ENCODE data around the gene DENND10.

Gene DENND10

DNA sequence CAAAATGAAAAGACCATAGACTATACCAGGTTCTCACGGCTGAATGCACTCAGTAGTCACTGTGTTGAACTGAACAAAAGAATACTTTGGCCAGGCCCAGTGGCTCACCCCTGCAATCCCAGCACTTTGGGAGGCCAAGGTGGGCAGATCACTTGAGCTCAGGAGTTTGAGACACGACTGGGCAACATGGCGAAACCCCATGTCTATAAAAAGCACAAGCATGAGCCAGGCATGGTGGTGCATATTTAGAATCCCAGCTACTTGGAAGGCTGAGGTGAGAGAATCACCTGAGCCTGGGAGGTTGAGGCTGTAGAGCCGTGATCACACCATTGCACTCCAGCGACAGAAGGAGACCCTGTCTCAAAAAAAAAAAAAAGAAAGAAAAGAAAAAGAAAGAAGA, 49.1 kb downstream of the DENND10 start:
- no peak overlapping the region for H3K9ac ChIP-seq (ENCODE audit: low read length)
- H3K4me2 ChIP-seq (ENCODE audit: low read depth, low read length) = no peak overlapping the region
- no peaks in the 10 kb centered on the region for H3K4me1 ChIP-seq (ENCODE audit: low read length)
- DNase-seq = no peak
- TF ChIP-seq EZH2phosphoT487 (IDR thresholded peaks at IDR 0.05; ENCODE audit: low read length) (no peak), EZH2 (optimal IDR thresholded peaks at IDR 0.05; ENCODE audit: low read depth, low read length) (no peak)
- no peaks in the 10 kb centered on the region; the same call in 1 of the 2 replicates for H3K36me3 ChIP-seq (replicated peaks; ENCODE audit: insufficient read depth, low read length)
- H3F3A ChIP-seq (ENCODE audit: insufficient read depth, low read length) = no peaks in the 10 kb centered on the region
- no peak overlapping the region for H3K4me3 ChIP-seq (ENCODE audit: low read length)
- H3K79me2 ChIP-seq (ENCODE audit: low read length) = no peaks in the 10 kb centered on the region
- H3K27me3 ChIP-seq (replicated peaks; ENCODE audit: insufficient read depth, low read length) = no peaks in the 10 kb centered on the region
- H3K27ac ChIP-seq (ENCODE audit: low read length) = no peak overlapping the region
- H2AFZ ChIP-seq (ENCODE audit: low read length) = no peak overlapping the region
- H4K20me1 ChIP-seq (ENCODE audit: insufficient read depth, low read length) = no peaks in the 10 kb centered on the region
- no peaks in the 10 kb centered on the region for H3K9me2 ChIP-seq (replicated peaks; ENCODE audit: insufficient read depth, low read length)
- H3K9me3 ChIP-seq (replicated peaks; ENCODE audit: insufficient read depth, low read length) = no peaks in the 10 kb centered on the region

DNA sequence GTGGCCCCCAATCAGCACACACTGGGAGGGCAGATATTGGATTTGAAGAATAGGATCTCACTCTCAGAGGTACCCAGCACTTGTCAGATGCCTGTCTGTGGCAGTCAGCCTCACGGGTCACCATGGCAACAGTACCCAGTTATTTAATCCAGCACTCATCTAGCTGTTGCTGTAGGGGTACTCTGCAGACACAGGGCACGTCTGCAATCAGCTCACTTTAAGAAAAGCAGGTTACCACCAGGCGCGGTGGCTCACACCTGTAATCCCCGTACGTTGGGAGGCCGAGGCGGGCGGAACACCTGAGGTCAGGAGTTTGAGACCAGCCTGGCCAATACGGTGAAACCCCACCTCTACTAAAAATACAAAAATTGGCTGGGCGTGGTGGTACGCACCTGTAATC, 49.7 kb downstream of the DENND10 start:
- Histone ChIP-seq H3K27ac (ENCODE audit: low read length) (no peak overlapping the region), H4K20me1 (ENCODE audit: insufficient read depth, low read length) (no peaks in the 10 kb centered on the region), H3K9me2 (replicated peaks; ENCODE audit: insufficient read depth, low read length) (no peaks in the 10 kb centered on the region), H3K9ac (ENCODE audit: low read length) (no peak overlapping the region), H3K4me2 (ENCODE audit: low read depth, low read length) (no peak overlapping the region), H3F3A (ENCODE audit: insufficient read depth, low read length) (no peaks in the 10 kb centered on the region), H3K27me3 (replicated peaks; ENCODE audit: insufficient read depth, low read length) (no peaks in the 10 kb centered on the region), H3K9me3 (replicated peaks; ENCODE audit: insufficient read depth, low read length) (no peaks in the 10 kb centered on the region), H2AFZ (ENCODE audit: low read length) (no peak overlapping the region), H3K4me3 (ENCODE audit: low read length) (no peak overlapping the region), H3K79me2 (ENCODE audit: low read length) (no peaks in the 10 kb centered on the region), H3K36me3 (replicated peaks; ENCODE audit: insufficient read depth, low read length) (no peaks in the 10 kb centered on the region; the same call in 1 of the 2 replicates), H3K4me1 (ENCODE audit: low read length) (no peaks in the 10 kb centered on the region)
- TF ChIP-seq EZH2phosphoT487 (IDR thresholded peaks at IDR 0.05; ENCODE audit: low read length) (no peak), EZH2 (optimal IDR thresholded peaks at IDR 0.05; ENCODE audit: low read depth, low read length) (no peak)
- TF ChIP-seq, protein P1, sequence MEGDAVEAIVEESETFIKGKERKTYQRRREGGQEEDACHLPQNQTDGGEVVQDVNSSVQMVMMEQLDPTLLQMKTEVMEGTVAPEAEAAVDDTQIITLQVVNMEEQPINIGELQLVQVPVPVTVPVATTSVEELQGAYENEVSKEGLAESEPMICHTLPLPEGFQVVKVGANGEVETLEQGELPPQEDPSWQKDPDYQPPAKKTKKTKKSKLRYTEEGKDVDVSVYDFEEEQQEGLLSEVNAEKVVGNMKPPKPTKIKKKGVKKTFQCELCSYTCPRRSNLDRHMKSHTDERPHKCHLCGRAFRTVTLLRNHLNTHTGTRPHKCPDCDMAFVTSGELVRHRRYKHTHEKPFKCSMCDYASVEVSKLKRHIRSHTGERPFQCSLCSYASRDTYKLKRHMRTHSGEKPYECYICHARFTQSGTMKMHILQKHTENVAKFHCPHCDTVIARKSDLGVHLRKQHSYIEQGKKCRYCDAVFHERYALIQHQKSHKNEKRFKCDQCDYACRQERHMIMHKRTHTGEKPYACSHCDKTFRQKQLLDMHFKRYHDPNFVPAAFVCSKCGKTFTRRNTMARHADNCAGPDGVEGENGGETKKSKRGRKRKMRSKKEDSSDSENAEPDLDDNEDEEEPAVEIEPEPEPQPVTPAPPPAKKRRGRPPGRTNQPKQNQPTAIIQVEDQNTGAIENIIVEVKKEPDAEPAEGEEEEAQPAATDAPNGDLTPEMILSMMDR (IDR thresholded peaks at IDR 0.05; ENCODE audit: low read length) = no peak
- DNase-seq = no peak

DNA sequence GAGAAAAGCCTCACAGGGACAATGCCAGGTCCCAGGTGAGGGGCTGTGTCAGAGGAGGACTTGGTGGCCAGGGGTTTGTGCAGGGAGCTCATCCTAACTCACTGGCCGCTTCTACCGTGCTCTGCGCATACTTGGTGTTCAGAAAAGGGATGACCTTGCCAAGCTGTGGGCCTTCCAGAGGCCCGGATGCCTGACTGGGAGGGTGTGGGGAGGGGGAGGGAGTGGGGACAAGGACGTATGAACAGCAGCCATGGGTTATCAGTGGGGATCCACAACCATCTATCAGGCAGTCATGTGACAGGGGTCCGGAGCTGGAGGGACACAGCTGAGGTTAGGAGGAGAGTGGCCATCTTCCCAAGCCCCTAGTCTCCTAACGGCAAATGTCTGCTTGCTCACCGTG, 55.4 kb downstream of the DENND10 start:
- H3K36me3 ChIP-seq (replicated peaks; ENCODE audit: insufficient read depth, low read length) = no peaks in the 10 kb centered on the region; the same call in 1 of the 2 replicates
- H3K4me2 ChIP-seq (ENCODE audit: low read depth, low read length) = no peak overlapping the region
- no peak overlapping the region for H3K27ac ChIP-seq (ENCODE audit: low read length)

More for the DNA sequence above, 55.4 kb downstream of the DENND10 start:
- no peak overlapping the region for H2AFZ ChIP-seq (ENCODE audit: low read length)
- H4K20me1 ChIP-seq (ENCODE audit: insufficient read depth, low read length) = no peaks in the 10 kb centered on the region
- H3K4me1 ChIP-seq (ENCODE audit: low read length) = no peaks in the 10 kb centered on the region; the same call in 1 of the 2 replicates
- H3K27me3 ChIP-seq (replicated peaks; ENCODE audit: insufficient read depth, low read length) = no peaks in the 10 kb centered on the region
- H3K9ac ChIP-seq (ENCODE audit: low read length) = no peak overlapping the region
- no peaks in the 10 kb centered on the region for H3K9me2 ChIP-seq (replicated peaks; ENCODE audit: insufficient read depth, low read length)
- TF ChIP-seq EZH2 (optimal IDR thresholded peaks at IDR 0.05; ENCODE audit: low read depth, low read length) = no peak
- no peak for TF ChIP-seq EZH2phosphoT487 (IDR thresholded peaks at IDR 0.05; ENCODE audit: low read length)
- TF ChIP-seq, protein P1 (IDR thresholded peaks at IDR 0.05; ENCODE audit: low read length) = no peak
- H3F3A ChIP-seq (ENCODE audit: insufficient read depth, low read length) = no peaks in the 10 kb centered on the region
- H3K9me3 ChIP-seq (replicated peaks; ENCODE audit: insufficient read depth, low read length) = no peaks in the 10 kb centered on the region
- H3K79me2 ChIP-seq (ENCODE audit: low read length) = peaks cover 5% of the 10 kb centered on the region
- no peak overlapping the region for H3K4me3 ChIP-seq (ENCODE audit: low read length)
- DNase-seq = no peak
